ENCODE data around the gene SREBF1. TPM values are rescaled to one million over a fixed set of nuclear protein-coding genes. Genes with fewer than 3 reads are reported as not detected.

Gene SREBF1
- total RNA-seq, 3 donors from 2014 or later (not counting 1 experiment from before 2014, with no cell fraction given): 80.7 to 208 (median 119) TPM

DNA sequence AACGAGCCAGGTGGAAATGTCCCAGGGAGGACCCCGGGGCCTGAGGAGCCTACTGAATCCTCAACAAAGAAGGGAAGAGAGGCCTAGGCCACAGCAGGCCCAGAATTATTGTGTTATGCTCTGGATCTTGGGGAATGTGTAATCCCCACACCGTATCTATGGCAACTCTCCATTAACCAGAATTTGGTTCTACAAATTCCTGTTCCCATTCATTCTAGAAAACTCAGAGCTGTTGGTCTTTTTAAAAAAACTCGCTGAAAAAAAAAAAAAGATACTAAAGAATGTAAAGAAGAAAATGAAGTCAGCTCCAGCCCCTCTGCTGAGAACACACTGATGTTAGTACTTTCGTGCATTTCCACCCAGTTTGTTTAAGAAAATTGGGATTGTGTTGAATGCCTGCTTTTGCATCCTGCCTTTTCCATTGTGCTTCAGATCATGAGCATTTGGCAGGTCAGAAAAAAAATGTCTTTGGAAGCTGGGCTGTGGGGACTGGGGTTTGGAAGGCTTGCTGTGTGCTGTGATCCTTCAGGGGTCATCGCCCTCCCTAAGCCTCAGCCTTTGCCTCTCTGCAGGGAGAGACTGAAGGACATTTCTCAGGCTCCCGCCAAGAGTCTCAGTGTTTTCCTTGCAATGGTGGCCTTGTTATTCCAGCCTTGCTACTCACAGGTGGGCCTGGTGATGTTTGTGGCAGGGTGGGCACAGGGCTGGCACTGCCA is 69.5 kb downstream of the SREBF1 start:
- H3K4me3 ChIP-seq (ENCODE audit: low read length): no peak overlapping the region
- intact Hi-C loops (cut with micrococcal nuclease): loop anchor here (5.0 kb wide), 1 partner anchor 45 kb away; no protein-coding TSS in a partner anchor
- no peak for DNase-seq
- ATAC-seq: no peak
- Mint-ChIP-seq H3K9me3 (no peaks in the 10 kb centered on the region), H3K36me3 (no peaks in the 10 kb centered on the region), H3K4me1 (peaks cover 46 to 50% of the 10 kb centered on the region in 2 donors), H3K27ac (peak overlapping the region; percentile 87 to 95), H3K27me3 (ENCODE audit: low read depth in 2 of 2) (no peaks in the 10 kb centered on the region), H3K4me3 (no peak overlapping the region)
- no peaks in the 10 kb centered on the region for H3K9me3 ChIP-seq (ENCODE audit: control insufficient read depth, insufficient read depth, low read length)
- TF ChIP-seq, protein P1, sequence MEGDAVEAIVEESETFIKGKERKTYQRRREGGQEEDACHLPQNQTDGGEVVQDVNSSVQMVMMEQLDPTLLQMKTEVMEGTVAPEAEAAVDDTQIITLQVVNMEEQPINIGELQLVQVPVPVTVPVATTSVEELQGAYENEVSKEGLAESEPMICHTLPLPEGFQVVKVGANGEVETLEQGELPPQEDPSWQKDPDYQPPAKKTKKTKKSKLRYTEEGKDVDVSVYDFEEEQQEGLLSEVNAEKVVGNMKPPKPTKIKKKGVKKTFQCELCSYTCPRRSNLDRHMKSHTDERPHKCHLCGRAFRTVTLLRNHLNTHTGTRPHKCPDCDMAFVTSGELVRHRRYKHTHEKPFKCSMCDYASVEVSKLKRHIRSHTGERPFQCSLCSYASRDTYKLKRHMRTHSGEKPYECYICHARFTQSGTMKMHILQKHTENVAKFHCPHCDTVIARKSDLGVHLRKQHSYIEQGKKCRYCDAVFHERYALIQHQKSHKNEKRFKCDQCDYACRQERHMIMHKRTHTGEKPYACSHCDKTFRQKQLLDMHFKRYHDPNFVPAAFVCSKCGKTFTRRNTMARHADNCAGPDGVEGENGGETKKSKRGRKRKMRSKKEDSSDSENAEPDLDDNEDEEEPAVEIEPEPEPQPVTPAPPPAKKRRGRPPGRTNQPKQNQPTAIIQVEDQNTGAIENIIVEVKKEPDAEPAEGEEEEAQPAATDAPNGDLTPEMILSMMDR (IDR thresholded peaks at IDR 0.05): no peak
- peak overlapping the region; percentile 69 for H3K27ac ChIP-seq (ENCODE audit: low read length)
- peaks cover 2% of the 10 kb centered on the region for H3K36me3 ChIP-seq (ENCODE audit: control insufficient read depth, insufficient read depth, low read length)
- H3K27me3 ChIP-seq (ENCODE audit: control insufficient read depth, insufficient read depth, low read length): no peaks in the 10 kb centered on the region
- H3K4me1 ChIP-seq (ENCODE audit: control insufficient read depth, insufficient read depth, low read length): peaks cover 60% of the 10 kb centered on the region
- 96% methylated on average over 6 of the region's 7 CpGs for WGBS (ENCODE audit: insufficient coverage)

DNA sequence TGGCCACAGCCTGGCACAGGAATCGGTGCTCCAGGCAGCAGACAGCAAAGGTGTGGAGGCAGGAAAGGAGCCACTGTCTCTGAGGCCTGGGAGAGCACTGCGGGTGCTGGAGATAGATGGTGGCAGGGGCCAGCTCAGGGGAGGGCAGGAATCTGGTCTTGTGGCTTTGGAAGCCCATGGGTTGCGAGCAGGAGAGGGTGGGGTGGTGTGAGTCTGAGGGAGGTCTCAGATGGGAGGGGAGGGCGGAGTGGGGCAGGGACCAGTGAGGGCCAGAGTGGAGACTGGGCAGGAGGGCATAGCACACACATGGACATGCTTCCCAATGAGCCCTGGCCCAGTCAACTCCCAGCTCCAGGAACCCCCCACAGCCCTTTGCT is 70.1 kb downstream of the SREBF1 start:
- Mint-ChIP-seq H3K36me3 (no peaks in the 10 kb centered on the region), H3K27ac (peak overlapping the region; percentile 87 to 95), H3K4me3 (peak overlapping the region; percentile 50), H3K9me3 (no peaks in the 10 kb centered on the region), H3K27me3 (ENCODE audit: low read depth in 2 of 2) (no peaks in the 10 kb centered on the region), H3K4me1 (peaks cover 43 to 50% of the 10 kb centered on the region in 2 donors)
- 79% methylated on average over 4 of the region's 4 CpGs for WGBS (ENCODE audit: insufficient coverage)
- no peaks in the 10 kb centered on the region for H3K27me3 ChIP-seq (ENCODE audit: control insufficient read depth, insufficient read depth, low read length)
- peaks cover 2% of the 10 kb centered on the region for H3K36me3 ChIP-seq (ENCODE audit: control insufficient read depth, insufficient read depth, low read length)
- H3K27ac ChIP-seq (ENCODE audit: low read length): peak overlapping the region; percentile 69
- peaks cover 59% of the 10 kb centered on the region for H3K4me1 ChIP-seq (ENCODE audit: control insufficient read depth, insufficient read depth, low read length)
- ATAC-seq: no peak
- TF ChIP-seq, protein P1 (IDR thresholded peaks at IDR 0.05): no peak
- no peak overlapping the region for H3K4me3 ChIP-seq (ENCODE audit: low read length)
- no peak for DNase-seq
- intact Hi-C loops (cut with micrococcal nuclease): loop anchor here (5.0 kb wide), 1 partner anchor 44 kb away; no protein-coding TSS in a partner anchor
- H3K9me3 ChIP-seq (ENCODE audit: control insufficient read depth, insufficient read depth, low read length): no peaks in the 10 kb centered on the region

DNA sequence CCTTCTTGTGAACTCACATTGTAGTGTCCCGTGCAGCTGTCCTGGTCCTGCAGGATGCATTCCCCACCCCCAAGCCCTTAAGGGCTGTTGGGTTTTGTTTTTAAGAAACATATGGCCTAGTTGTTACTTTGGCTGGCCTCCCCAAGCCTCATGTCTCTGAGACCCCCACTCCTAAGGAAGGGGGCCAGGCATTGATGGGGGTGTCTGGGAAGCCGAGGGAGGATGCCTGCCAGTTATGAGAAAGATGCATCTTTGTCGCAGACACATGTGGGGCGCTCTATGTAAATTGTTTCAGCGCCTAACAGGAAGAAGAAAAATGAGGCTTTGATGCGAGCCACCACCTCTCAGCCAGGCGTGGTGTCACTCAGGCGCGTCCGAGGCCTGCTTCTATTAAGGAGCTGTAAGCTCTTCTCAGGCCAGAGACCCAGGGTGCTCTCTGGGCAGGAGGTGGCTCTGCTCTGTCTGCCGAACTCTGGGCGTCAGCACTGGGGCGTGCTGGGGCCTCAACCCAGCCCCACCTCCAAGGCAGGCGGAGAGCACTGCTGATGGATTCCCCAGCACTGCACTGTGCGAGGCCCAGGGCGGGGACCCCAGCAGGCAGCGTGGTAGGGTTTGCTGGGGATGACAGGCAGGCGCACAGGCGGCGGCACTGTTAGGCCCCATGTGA is 70.6 kb downstream of the SREBF1 start:
- TF ChIP-seq, protein P1 (IDR thresholded peaks at IDR 0.05): no peak
- H3K9me3 ChIP-seq (ENCODE audit: control insufficient read depth, insufficient read depth, low read length): no peaks in the 10 kb centered on the region
- peaks cover 2% of the 10 kb centered on the region for H3K36me3 ChIP-seq (ENCODE audit: control insufficient read depth, insufficient read depth, low read length)
- H3K27ac ChIP-seq (ENCODE audit: low read length): peak overlapping the region; percentile 69
- no peaks in the 10 kb centered on the region for H3K9me3 Mint-ChIP-seq
- no peaks in the 10 kb centered on the region for H3K36me3 Mint-ChIP-seq
- peak overlapping the region; percentile 50 for H3K4me3 Mint-ChIP-seq
- intact Hi-C loops (cut with micrococcal nuclease): loop anchor here (5.0 kb wide), 1 partner anchor 44 kb away; no protein-coding TSS in a partner anchor
- H3K4me3 ChIP-seq (ENCODE audit: low read length): no peak overlapping the region
- ATAC-seq (peak; percentile 47 to 82 (median 80)), DNase-seq (peak in 1 of 2 donors; percentile 25)
- H3K27me3 ChIP-seq (ENCODE audit: control insufficient read depth, insufficient read depth, low read length): no peaks in the 10 kb centered on the region
- peaks cover 59% of the 10 kb centered on the region for H3K4me1 ChIP-seq (ENCODE audit: control insufficient read depth, insufficient read depth, low read length)
- no peaks in the 10 kb centered on the region for H3K27me3 Mint-ChIP-seq (ENCODE audit: low read depth in 2 of 2)
- WGBS (ENCODE audit: insufficient coverage): 41% methylated on average over 19 of the region's 20 CpGs
- peaks cover 43 to 53% of the 10 kb centered on the region in 2 donors for H3K4me1 Mint-ChIP-seq
- peak overlapping the region; percentile 87 to 95 for H3K27ac Mint-ChIP-seq

Measured in natural killer cell (primary cell).